Activated T-cell treated with anti-CD3 and anti-CD28 coated beads, Interleukin-2, amount 50 U/mL, for 72 hours (primary cell): ENCODE measurements around the gene SCAANT1. TPM values are rescaled to one million over a fixed set of nuclear protein-coding genes. Genes with fewer than 3 reads are reported as not detected.

ENCODE experiments used
- ATAC-seq, 2 donors: fragments of 150-1000 bp; cut with Tn5 transposase; replicated peaks in 1 of 2; 2 replicates each; pipeline ENCODE4 v1.10.0; 2021; ENCODE audit warnings: moderate library complexity in 2 of 2, mild to moderate bottlenecking in 1 of 2
- DNase-seq, 2 donors: peaks; one replicate each; pipeline ENCODE4 v3.0.0; 2021 to 2022; ENCODE audit warnings: mixed read lengths in 1 of 2
- H3K27ac Mint-ChIP-seq: one replicate; pipeline ENCODE4 v1.8.0; 2022; ENCODE audit warnings: mild to moderate bottlenecking, moderate library complexity, mixed read lengths
- H3K27me3 Mint-ChIP-seq: one replicate; pipeline ENCODE4 v1.8.0; 2022; ENCODE audit warnings: low read depth, mixed read lengths
- H3K36me3 Mint-ChIP-seq, 2 donors: one replicate each; pipeline ENCODE4 v1.8.0; 2022; ENCODE audit warnings: mixed read lengths in 2 of 2, mild to moderate bottlenecking in 1 of 2; ENCODE audit not compliant: insufficient read depth in 2 of 2
- H3K4me1 Mint-ChIP-seq: one replicate; pipeline ENCODE4 v1.8.0; 2022; ENCODE audit warnings: low read depth, mixed read lengths
- H3K4me3 Mint-ChIP-seq, 2 donors: one replicate each; pipeline ENCODE4 v1.8.0; 2022; ENCODE audit warnings: mild to moderate bottlenecking in 2 of 2, mixed read lengths in 2 of 2, moderate library complexity in 2 of 2
- H3K9me3 Mint-ChIP-seq, 2 donors: one replicate each; pipeline ENCODE4 v1.8.0; 2022; ENCODE audit warnings: mixed read lengths in 2 of 2
- total RNA-seq, 2 donors: library from RNA; stranded (reverse); gene quantifications; one replicate each; pipeline ENCODE4 v1.2.3, GENCODE V29; 2022

The SCAANT1 gene
- total RNA-seq, 2 donors from 2014 or later: not detected

- Mint-ChIP-seq H3K27me3 (no peaks in the 10 kb centered on the region), H3K9me3 (no peaks in the 10 kb centered on the region), H3K27ac (no peak overlapping the region), H3K4me3 (no peak overlapping the region), H3K4me1 (peaks cover 45% of the 10 kb centered on the region), H3K36me3 (no peaks in the 10 kb centered on the region)
- no peak for DNase-seq
- no peak for ATAC-seq
Observed at GRCh38 chr3:63877737-63878393, 34.3 kb downstream of the SCAANT1 start.

- H3K9me3 Mint-ChIP-seq: no peaks in the 10 kb centered on the region
- ATAC-seq: no peak
- no peaks in the 10 kb centered on the region for H3K36me3 Mint-ChIP-seq
- H3K27me3 Mint-ChIP-seq: no peaks in the 10 kb centered on the region
- peak overlapping the region; percentile 81 for H3K27ac Mint-ChIP-seq
- no peak overlapping the region for H3K4me3 Mint-ChIP-seq
- DNase-seq: no peak
- peaks cover 40% of the 10 kb centered on the region for H3K4me1 Mint-ChIP-seq
Observed at GRCh38 chr3:63876260-63876659, 35.9 kb downstream of the SCAANT1 start.

GRCh38 chr3:63875510-63875909 lies 36.7 kb downstream of the SCAANT1 start:
- DNase-seq: no peak
- H3K36me3 Mint-ChIP-seq: no peaks in the 10 kb centered on the region

GRCh38 chr3:63874769-63875168 lies 37.4 kb downstream of the SCAANT1 start:
- no peaks in the 10 kb centered on the region for H3K27me3 Mint-ChIP-seq
- H3K27ac Mint-ChIP-seq: no peak overlapping the region
- H3K36me3 Mint-ChIP-seq: no peaks in the 10 kb centered on the region
- H3K9me3 Mint-ChIP-seq: no peaks in the 10 kb centered on the region
- peaks cover 48% of the 10 kb centered on the region for H3K4me1 Mint-ChIP-seq
- ATAC-seq (no peak), DNase-seq (no peak)
- no peak overlapping the region for H3K4me3 Mint-ChIP-seq

More at GRCh38 chr3:63875510-63875909, 36.7 kb downstream of the SCAANT1 start:
- Mint-ChIP-seq H3K4me3 (no peak overlapping the region), H3K27ac (no peak overlapping the region), H3K4me1 (peaks cover 47% of the 10 kb centered on the region), H3K27me3 (no peaks in the 10 kb centered on the region), H3K9me3 (no peaks in the 10 kb centered on the region)
- ATAC-seq: no peak

- Mint-ChIP-seq H3K9me3 (no peaks in the 10 kb centered on the region), H3K36me3 (peaks cover 0 to 3% of the 10 kb centered on the region in 2 donors), H3K27me3 (no peaks in the 10 kb centered on the region), H3K4me1 (peaks cover 41% of the 10 kb centered on the region), H3K27ac (no peak overlapping the region), H3K4me3 (no peak overlapping the region)
- DNase-seq (no peak), ATAC-seq (no peak)
Observed at GRCh38 chr3:63872135-63872924, 39.9 kb downstream of the SCAANT1 start.

GRCh38 chr3:63870615-63871005 lies 41.6 kb downstream of the SCAANT1 start:
- DNase-seq (no peak), ATAC-seq (no peak)
- H3K36me3 Mint-ChIP-seq: peaks cover 0 to 7% of the 10 kb centered on the region in 2 donors
- H3K4me3 Mint-ChIP-seq: no peak overlapping the region
- no peaks in the 10 kb centered on the region for H3K27me3 Mint-ChIP-seq
- H3K27ac Mint-ChIP-seq: no peak overlapping the region
- H3K9me3 Mint-ChIP-seq: no peaks in the 10 kb centered on the region
- peaks cover 44% of the 10 kb centered on the region for H3K4me1 Mint-ChIP-seq

- peak in 1 of 2 donors; percentile 64 for ATAC-seq
- Mint-ChIP-seq H3K27ac (no peak overlapping the region), H3K4me3 (no peak overlapping the region), H3K4me1 (peaks cover 44% of the 10 kb centered on the region), H3K9me3 (no peaks in the 10 kb centered on the region), H3K36me3 (peaks cover 0 to 7% of the 10 kb centered on the region in 2 donors), H3K27me3 (no peaks in the 10 kb centered on the region)
- DNase-seq: no peak
Observed at GRCh38 chr3:63869940-63870614, 42.1 kb downstream of the SCAANT1 start.

- H3K9me3 Mint-ChIP-seq: no peaks in the 10 kb centered on the region
- no peaks in the 10 kb centered on the region for H3K27me3 Mint-ChIP-seq
- no peak overlapping the region for H3K4me3 Mint-ChIP-seq
- no peak for ATAC-seq
- H3K27ac Mint-ChIP-seq: peak overlapping the region; percentile 54
- peaks cover 8 to 15% of the 10 kb centered on the region in 2 donors for H3K36me3 Mint-ChIP-seq
- DNase-seq: no peak
- peaks cover 49% of the 10 kb centered on the region for H3K4me1 Mint-ChIP-seq
Observed at GRCh38 chr3:63867225-63867624, 45.0 kb downstream of the SCAANT1 start.

- Mint-ChIP-seq H3K4me3 (peak overlapping the region; percentile 85 to 92), H3K4me1 (peaks cover 63% of the 10 kb centered on the region), H3K36me3 (peaks cover 8 to 15% of the 10 kb centered on the region in 2 donors), H3K27ac (peak overlapping the region; percentile 96), H3K9me3 (no peaks in the 10 kb centered on the region), H3K27me3 (no peaks in the 10 kb centered on the region)
- ATAC-seq (no peak), DNase-seq (no peak)
Observed at GRCh38 chr3:63864965-63865327, 47.2 kb downstream of the SCAANT1 start.

- Mint-ChIP-seq H3K36me3 (peaks cover 8 to 15% of the 10 kb centered on the region in 2 donors), H3K9me3 (no peaks in the 10 kb centered on the region), H3K4me1 (peaks cover 65% of the 10 kb centered on the region), H3K27ac (peak overlapping the region; percentile 96), H3K4me3 (peak overlapping the region; percentile 85 to 92), H3K27me3 (no peaks in the 10 kb centered on the region)
- peak; percentile 43 to 63 for DNase-seq
- peak; percentile 55 for ATAC-seq
Observed at GRCh38 chr3:63864008-63864964, 47.9 kb downstream of the SCAANT1 start.

GRCh38 chr3:63863150-63864007 lies 48.8 kb downstream of the SCAANT1 start, which contains the start of the genes ATXN7 and THOC7:
Gene ATXN7, plus strand, starts transcription at chr3:63863867. Its CDS starts 48,732 bp downstream, at chr3:63912599.
Gene THOC7, minus strand, starts transcription at chr3:63863805. Its CDS starts 15 bp downstream, at chr3:63863790.
- Mint-ChIP-seq H3K36me3 (peaks cover 8 to 15% of the 10 kb centered on the region in 2 donors), H3K4me3 (peak within 1 kb of the TSS; percentile 92 to 97), H3K27ac (peak within 1 kb of the TSS; percentile 96), H3K27me3 (no peaks in the 10 kb centered on the region), H3K9me3 (no peaks in the 10 kb centered on the region), H3K4me1 (peaks cover 69% of the 10 kb centered on the region)
- peak; percentile 73 to 77 for DNase-seq
- ATAC-seq: peak; percentile 83 to 89
